GM15510 (cell line): Measurements from ENCODE around the gene SKAP1.

ENCODE experiments used
- POLR2A ChIP-seq: IDR thresholded peaks from 3 replicates; pipeline ENCODE4 v1.6.1; 2011; ENCODE audit warnings: borderline replicate concordance; ENCODE audit not compliant: insufficient read length; ENCODE audit errors: extremely low read depth

SKAP1 gene

GRCh38 chr17:48262982-48263730 is 166.9 kb downstream of the SKAP1 start:
- no peak for TF ChIP-seq POLR2A

- no peak for TF ChIP-seq POLR2A
Observed at GRCh38 chr17:48261297-48261880, 168.6 kb downstream of the SKAP1 start.

GRCh38 chr17:48259694-48260291 is 170.2 kb downstream of the SKAP1 start:
- no peak for TF ChIP-seq POLR2A

DNA sequence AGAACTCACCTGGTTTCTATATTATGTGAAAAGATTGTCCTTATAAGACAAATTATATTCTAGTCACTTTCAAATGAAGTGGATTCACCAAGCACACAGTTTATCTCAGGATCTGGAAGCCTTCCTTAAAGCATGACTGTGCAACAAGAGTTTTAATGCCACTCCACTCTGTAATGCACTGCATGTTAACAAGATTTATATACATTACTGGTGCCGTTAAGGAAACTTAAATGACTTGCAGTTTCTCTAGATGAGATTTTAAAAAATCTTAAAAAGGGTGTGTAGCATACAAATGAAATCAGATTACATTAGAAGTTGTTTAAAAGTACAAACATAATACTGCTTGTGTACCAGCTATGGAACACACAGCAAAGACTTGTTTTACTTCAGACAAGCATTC is 171.7 kb downstream of the SKAP1 start:
- TF ChIP-seq POLR2A: no peak

- no peak for TF ChIP-seq POLR2A
Observed at GRCh38 chr17:48255759-48256158, 174.3 kb downstream of the SKAP1 start.

DNA sequence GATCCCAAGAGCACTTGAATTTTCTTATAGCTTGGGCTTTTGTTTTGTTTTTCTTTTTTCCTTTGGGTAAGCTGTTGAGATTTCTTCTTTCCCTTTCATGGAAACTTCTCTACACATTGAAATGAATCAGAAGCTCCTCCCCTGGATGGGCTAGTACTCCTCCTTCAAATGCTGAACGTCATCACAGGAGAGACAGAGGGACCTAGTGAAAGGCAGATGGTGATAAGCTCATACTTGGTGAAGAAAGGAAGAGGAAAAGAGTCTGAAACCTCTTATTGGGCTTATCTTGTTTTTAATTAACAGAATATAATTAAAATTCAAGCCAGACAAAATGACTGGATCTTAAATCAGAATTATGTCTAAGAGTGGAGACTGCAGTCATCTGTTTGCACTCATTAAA is 175.1 kb downstream of the SKAP1 start:
- TF ChIP-seq POLR2A: no peak

- TF ChIP-seq POLR2A: no peak
Observed at GRCh38 chr17:48253975-48254374, 176.0 kb downstream of the SKAP1 start.

- no peak for TF ChIP-seq POLR2A
Observed at GRCh38 chr17:48251950-48252349, 178.1 kb downstream of the SKAP1 start.

- TF ChIP-seq POLR2A: no peak
Observed at GRCh38 chr17:48250949-48251348, 179.1 kb downstream of the SKAP1 start.

- TF ChIP-seq POLR2A: no peak
Observed at GRCh38 chr17:48247603-48248002, 182.4 kb downstream of the SKAP1 start.

- TF ChIP-seq POLR2A: no peak
Observed at GRCh38 chr17:48247038-48247437, 183.0 kb downstream of the SKAP1 start.

GRCh38 chr17:48246612-48247011 is 183.4 kb downstream of the SKAP1 start:
- no peak for TF ChIP-seq POLR2A

- TF ChIP-seq POLR2A: no peak
Observed at GRCh38 chr17:48244814-48245213, 185.2 kb downstream of the SKAP1 start.

GRCh38 chr17:48244121-48244711 is 185.8 kb downstream of the SKAP1 start:
- TF ChIP-seq POLR2A: no peak

- no peak for TF ChIP-seq POLR2A
Observed at GRCh38 chr17:48241770-48242497, 188.1 kb downstream of the SKAP1 start.
